Left renal pelvis (tissue), 4 donors: ENCODE measurements around the gene MOB3B. TPM values are rescaled to one million over a fixed set of nuclear protein-coding genes. Genes with fewer than 3 reads are reported as not detected.

Experiments used
- DNase-seq, 4 donors: peaks; one replicate each; pipeline ENCODE4 v3.0.0-alpha.2; 2013; ENCODE audit warnings: low read depth in 4 of 4, low spot score in 3 of 4
- polyA plus RNA-seq, 4 donors: library from polyadenylated mRNA; unstranded; fragments of 120-200 nt; gene quantifications; one replicate each; pipeline ENCODE4 v1.2.1, GENCODE V29; 2013; ENCODE audit not compliant: insufficient read length in 4 of 4

Gene MOB3B
- polyA plus RNA-seq, 4 donors: 4.9 to 27.1 (median 23.4) TPM

GRCh38 chr9:27394826-27395201 lies 134.8 kb downstream of the MOB3B start:
- no peak for DNase-seq

DNA sequence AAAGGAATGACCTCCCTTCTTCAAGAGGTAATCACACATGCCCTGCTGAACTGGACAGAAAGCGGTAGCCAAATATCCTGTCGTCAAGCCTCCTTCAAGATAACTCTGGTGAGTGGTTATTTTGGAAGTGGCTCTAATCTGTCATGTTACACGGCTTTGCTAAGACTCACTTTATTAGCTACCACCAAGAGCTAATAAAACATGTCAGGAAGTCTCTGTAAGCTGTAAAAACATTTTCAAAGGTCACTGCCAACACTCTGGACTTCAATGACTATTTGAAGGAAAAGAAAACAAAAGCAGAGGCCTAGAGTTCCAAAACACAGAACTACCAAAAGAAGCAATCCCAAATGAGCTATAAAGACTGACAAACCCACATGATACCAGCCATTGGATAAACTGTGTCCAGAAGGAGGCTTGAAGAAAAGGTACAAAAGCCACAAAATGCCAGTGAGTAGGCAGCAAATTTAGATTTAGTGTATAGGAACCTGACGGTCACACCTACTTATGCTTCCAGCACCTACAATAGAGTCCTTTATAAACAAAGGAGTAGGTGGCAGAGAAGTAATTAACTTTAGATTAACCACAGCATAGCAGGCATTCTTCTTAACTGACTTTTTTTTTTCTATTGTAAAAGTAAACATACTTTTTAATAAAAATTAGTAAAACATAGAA lies 135.3 kb downstream of the MOB3B start:
- no peak for DNase-seq

DNA sequence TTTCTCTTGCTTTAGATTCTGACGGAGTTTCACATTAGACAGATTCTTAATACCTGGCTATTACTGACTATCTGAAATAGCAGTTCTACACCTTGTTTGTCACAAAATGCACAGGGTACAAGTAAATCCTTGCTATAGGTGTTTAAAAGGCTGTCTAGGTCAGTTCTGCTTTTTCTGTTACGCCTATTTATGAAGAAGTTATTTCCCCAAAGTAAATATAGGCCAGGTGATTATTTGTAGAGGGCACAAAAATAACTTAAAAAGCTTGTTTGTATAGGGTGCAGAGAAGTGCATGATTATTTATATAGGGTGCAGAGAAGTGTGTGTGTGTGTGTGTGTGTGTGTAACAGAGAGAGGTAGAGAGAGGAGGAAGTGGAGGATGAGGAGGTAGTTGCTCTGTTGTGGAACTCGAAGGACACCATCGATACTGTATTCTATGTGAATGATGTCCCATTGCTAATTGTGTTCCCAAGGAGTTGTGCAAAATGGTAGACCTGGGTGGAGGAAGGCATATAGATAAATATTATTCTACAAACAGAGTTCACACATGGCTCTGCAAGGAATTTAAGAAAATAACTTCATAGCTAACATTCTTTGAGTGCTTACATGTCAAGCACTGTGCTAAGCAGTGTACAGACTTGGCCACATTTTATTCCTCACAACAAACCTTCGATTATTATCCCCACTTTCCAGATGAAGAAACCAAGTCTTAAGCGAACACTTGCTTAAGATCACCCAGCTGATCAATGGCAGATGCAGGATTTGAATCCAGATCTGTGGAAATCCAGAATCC lies 136.4 kb downstream of the MOB3B start:
- no peak for DNase-seq

- no peak for DNase-seq
These were observed 137.2 kb downstream of the MOB3B start for GRCh38 chr9:27392451-27392850.

- DNase-seq: no peak
These were observed 138.3 kb downstream of the MOB3B start for GRCh38 chr9:27391040-27391895.

GRCh38 chr9:27388150-27388549 lies 141.5 kb downstream of the MOB3B start:
- no peak for DNase-seq

DNA sequence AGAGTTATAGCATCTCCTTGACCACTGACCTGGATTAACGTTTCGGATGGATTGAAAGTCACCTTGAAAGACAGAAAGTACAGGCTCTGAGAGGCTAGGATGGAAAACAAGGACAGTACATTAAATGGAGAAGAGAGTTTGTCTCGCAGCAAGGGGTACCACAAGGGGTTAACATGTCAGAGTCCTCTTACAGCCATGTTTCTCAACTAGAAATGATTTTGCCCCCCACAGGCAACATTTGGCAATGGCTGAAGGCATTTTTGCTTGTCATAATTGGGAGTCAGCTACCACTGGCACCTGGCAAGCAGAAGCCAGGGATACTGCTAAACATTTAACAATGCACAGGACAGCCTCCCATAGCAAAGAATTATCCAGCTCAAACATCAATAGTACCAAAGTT lies 141.9 kb downstream of the MOB3B start:
- no peak for DNase-seq

GRCh38 chr9:27386571-27387091 lies 143.0 kb downstream of the MOB3B start:
- no peak for DNase-seq

DNA sequence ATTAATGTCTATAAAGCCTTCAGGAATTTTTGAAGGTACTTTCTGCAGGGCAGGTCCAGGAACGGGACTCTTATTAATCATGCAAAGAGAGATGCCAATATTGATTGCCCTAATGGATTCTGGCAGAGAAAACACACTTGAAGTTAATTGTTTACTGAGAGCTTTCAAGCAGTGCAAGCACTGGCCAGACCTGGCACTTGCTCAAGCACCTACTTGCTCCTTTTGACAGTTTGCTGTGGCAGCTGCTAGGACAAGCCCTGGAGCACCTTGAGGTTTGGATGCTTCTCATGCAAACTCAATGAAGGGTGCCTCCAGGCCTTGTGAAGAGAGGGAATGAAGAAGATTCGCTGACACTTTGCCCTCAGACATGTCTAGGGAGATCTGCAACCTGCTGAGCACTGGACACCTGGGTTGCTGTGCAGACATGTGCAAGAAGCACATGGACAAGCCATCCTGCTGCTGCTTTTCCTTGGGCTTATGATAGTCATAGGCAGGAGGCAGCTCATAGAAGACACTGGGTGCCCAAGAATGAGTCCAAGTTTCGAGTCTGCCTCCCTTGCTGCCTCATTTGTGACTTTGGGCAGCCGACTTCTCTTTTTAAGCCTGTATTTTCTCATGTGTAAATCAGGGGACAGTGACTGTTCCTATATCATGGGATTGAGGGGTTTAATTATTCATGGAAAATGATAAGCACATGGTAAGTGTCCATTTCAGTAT lies 143.8 kb downstream of the MOB3B start:
- no peak for DNase-seq

GRCh38 chr9:27384262-27385014 lies 145.2 kb downstream of the MOB3B start:
- DNase-seq: no peak

DNA sequence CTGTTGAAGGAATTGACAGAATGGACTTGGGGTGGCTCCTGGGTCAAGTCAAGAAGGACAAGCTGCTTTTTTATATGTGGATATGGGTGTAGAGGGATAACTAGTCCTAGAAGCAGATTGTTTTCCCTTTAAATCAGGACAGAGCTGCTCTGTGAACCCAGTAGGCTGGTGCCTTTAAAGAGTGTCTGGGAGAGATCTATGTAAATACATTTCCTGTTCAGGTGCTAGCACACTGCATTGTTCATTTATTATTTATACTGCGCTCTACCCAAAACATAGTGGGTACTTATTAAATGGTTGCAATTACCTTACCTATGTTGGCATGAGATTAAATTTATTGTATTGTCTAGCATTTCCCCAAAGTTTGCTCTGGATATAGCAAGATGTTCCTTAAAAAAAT lies 146.1 kb downstream of the MOB3B start:
- DNase-seq: no peak

- DNase-seq: no peak
These were observed 146.6 kb downstream of the MOB3B start for GRCh38 chr9:27382975-27383374.

- DNase-seq: no peak
These were observed 147.3 kb downstream of the MOB3B start for GRCh38 chr9:27382308-27382707.

DNA sequence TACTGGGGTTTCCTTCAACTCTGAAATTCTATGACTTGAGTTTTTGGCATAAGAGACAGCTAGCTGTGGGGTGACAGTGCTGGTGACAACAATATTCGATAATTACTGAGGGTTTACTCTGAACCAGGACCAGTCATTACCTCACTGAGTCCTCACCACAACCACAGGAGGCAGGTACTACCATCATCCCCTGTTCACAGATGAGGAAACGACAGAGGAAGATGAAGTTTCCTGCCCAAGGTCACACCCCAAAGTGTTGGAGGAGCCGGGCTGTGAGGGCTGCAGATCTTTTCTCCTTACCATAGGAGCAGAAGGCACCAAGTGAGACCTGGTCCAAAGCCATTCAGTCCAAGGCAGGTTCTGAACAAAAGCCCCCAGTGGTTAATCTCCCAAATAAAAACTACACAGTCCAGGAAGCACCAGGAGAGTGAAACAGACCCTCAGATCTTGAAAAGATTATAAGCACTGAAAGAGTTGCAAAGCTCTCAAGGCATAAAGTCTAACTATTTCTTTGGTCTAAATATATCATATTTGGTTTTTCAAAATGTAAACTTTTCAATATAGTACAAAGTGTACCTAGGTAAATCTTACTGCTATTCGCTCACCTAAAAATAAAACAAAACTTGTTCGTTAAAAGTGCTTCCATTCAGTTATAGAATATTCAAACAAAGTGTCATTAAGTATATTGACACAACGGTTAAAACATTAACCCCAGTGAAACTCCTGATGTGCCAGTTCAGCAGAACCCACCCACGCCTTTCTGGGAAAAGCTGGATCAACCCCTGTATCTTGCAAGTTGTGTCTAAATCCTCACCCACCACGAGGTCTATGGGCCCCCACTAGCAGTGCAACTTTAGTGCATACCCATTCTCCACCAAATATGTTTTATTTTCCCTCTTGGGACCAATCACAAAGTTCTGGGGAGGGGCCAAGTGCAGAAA lies 150.0 kb downstream of the MOB3B start:
- no peak for DNase-seq

- DNase-seq: no peak
These were observed 151.7 kb downstream of the MOB3B start for GRCh38 chr9:27377811-27378456.

- no peak for DNase-seq
These were observed 152.3 kb downstream of the MOB3B start for GRCh38 chr9:27377147-27377807.

GRCh38 chr9:27373851-27374250 lies 155.8 kb downstream of the MOB3B start:
- DNase-seq: no peak

DNA sequence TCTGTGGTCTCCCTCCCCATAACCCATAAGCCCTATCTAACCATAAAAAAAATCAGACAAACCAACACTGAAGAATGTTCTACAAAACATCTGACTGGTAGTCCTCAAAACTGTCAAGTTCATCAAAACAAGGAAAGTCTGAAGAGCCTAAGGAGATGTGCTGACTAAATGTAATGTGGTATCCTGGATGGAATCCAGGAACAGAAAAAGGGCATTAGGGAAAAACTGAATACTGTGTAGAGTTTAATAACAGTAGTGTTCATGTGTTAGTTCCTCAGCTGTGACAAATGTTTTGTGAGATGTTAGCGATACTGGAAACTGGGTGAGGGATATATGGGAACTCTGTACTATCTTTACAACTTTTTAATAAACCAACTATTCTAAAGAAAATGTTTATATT lies 157.0 kb downstream of the MOB3B start:
- no peak for DNase-seq
